OCI-LY1 (cell line): ENCODE data around the gene MYO18B.

ENCODE experiments used
- CTCF ChIP-seq: fragments of 200-600 bp; sonication (generic), shearing (Covaris generic); IDR thresholded peaks from 2 replicates; pipeline ENCODE4 v1.5.1; 2017; ENCODE audit warnings: mild to moderate bottlenecking, antibody characterized with exemption, low read length, moderate library complexity, mixed read lengths
- EZH2 ChIP-seq: fragments of 200-600 bp; sonication (generic), shearing (Covaris generic); IDR thresholded peaks from 2 replicates; pipeline ENCODE4 v1.8.0; 2017; ENCODE audit warnings: borderline replicate concordance, mixed run types, mild to moderate bottlenecking, antibody characterized with exemption, low read length, moderate library complexity, mixed read lengths

DNA sequence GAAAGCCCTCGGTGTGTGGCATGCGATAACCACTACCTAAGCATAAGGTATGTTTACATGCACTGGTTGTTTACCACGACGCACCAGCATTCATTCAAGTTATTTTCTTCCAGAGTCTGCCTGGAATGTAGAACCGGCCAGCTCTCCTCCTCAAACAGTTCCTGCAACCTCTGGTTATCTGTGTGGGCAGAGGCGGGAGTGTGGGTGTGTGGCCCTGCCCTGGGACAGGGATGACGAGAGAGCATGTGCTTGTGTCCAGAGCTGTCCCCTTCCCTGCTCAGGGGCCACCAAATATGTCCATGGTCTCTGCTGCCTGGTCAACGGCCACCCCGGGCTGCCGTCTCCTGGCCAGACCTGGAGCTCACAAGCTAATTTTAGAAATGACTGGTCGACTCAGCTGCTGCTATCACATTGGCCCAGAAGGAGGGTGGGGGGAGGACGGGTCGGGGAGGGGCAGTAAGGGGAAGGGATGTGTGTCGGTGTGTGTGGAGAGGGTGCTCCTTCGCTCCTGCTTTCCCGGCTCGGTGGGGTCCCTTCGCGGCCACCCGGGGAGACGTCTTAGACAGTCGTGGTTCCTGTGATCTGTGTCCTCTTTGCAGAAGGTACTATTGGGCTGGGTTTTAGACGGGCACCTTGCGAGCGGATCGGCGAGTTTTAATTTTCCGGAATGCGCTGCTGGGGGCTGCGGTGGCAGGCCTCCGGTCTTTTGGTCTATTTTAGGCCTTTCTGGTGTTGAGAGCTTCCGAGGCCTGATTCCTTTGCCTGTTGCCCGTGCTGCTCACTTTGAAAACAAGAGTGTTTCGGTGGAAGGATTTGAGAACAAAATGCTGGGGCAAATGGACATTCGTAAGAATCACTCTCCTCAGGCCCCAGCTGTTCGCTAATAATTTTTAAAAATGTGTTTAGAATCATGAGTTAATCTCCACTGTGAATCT is at the start of gene MYO18B:
- TF ChIP-seq EZH2 (no peak), CTCF (no peak)
